SK-N-SH treated with all-trans-retinoic acid at 6 μM for 48 hours (cell line): Measurements from ENCODE around the gene ABR.
A peak's percentile ranks its signal among the peaks of the same experiment; 100 is the strongest.

Experiments used
- ATAC-seq: fragments of 200-7000 bp; cut with Tn5 transposase; 3 replicates; pipeline ENCODE4 v1.9.1; 2020; ENCODE audit warnings: mild to moderate bottlenecking, moderate library complexity
- BACH2 ChIP-seq: fragments of 250-450 bp; sonication (Bioruptor Pico); IDR thresholded peaks from 2 replicates; pipeline ENCODE4 v1.9.0; 2021; ENCODE audit warnings: mild to moderate bottlenecking, borderline replicate concordance
- CSDC2 ChIP-seq: fragments of 250-450 bp; sonication (Bioruptor Pico); IDR thresholded peaks from 2 replicates; pipeline ENCODE4 v1.5.0; 2020; ENCODE audit warnings: mild to moderate bottlenecking, moderate library complexity
- ESRRG ChIP-seq: fragments of 250-450 bp; sonication (Bioruptor Pico); IDR thresholded peaks from 2 replicates; pipeline ENCODE4 v1.6.1; 2021; ENCODE audit warnings: mild to moderate bottlenecking
- GLIS3 ChIP-seq: fragments of 250-450 bp; sonication (Bioruptor Pico); IDR thresholded peaks from 2 replicates; pipeline ENCODE4 v1.5.0; 2020; ENCODE audit warnings: mild to moderate bottlenecking, moderate library complexity
- ISL1 ChIP-seq: fragments of 250-450 bp; sonication (Bioruptor Pico); IDR thresholded peaks from 2 replicates; pipeline ENCODE4 v2.1.2; 2022; ENCODE audit warnings: mild to moderate bottlenecking, moderate library complexity
- OSR1 ChIP-seq: fragments of 250-450 bp; sonication (Bioruptor Pico); IDR thresholded peaks from 2 replicates; pipeline ENCODE4 v1.8.0; 2022; ENCODE audit warnings: moderate library complexity, mild to moderate bottlenecking, inconsistent platforms
- PPARA ChIP-seq: fragments of 250-450 bp; sonication (Bioruptor Pico); IDR thresholded peaks from 2 replicates; pipeline ENCODE4 v1.5.0; 2020; ENCODE audit warnings: mild to moderate bottlenecking, borderline replicate concordance
- RARB ChIP-seq: fragments of 250-450 bp; sonication (Bioruptor Pico); IDR thresholded peaks from 2 replicates; pipeline ENCODE4 v1.8.0; 2021; ENCODE audit warnings: mild to moderate bottlenecking, moderate library complexity
- SNAI2 ChIP-seq: fragments of 250-450 bp; sonication (Bioruptor Pico); IDR thresholded peaks from 2 replicates; pipeline ENCODE4 v1.5.0; 2020; ENCODE audit warnings: mild to moderate bottlenecking, moderate library complexity
- TCF4 ChIP-seq: fragments of 250-450 bp; sonication (Bioruptor Pico); IDR thresholded peaks from 2 replicates; pipeline ENCODE4 v1.8.0; 2021; ENCODE audit warnings: mild to moderate bottlenecking, moderate library complexity, borderline replicate concordance
- TOX ChIP-seq: fragments of 250-450 bp; sonication (Bioruptor Pico); IDR thresholded peaks from 2 replicates; pipeline ENCODE4 v1.8.0; 2021; ENCODE audit warnings: mild to moderate bottlenecking, moderate library complexity, borderline replicate concordance
- ZC3H10 ChIP-seq: fragments of 250-450 bp; sonication (Bioruptor Pico); IDR thresholded peaks from 2 replicates; pipeline ENCODE4 v1.5.1; 2021; ENCODE audit warnings: mild to moderate bottlenecking, moderate library complexity
- ZFP30 ChIP-seq: fragments of 450-650 bp; formaldehyde crosslinking; IDR thresholded peaks from 2 replicates; pipeline ENCODE4 v1.5.0; 2022; ENCODE audit warnings: mild to moderate bottlenecking, moderate library complexity
- ZNF565 ChIP-seq: fragments of 450-650 bp; formaldehyde crosslinking; conservative IDR thresholded peaks from 2 replicates; pipeline ENCODE4 v1.5.0; 2020; ENCODE audit warnings: low read depth, mild to moderate bottlenecking, moderate library complexity
- ZNF70 ChIP-seq: fragments of 450-650 bp; formaldehyde crosslinking; IDR thresholded peaks from 2 replicates; pipeline ENCODE4 v1.5.0; 2020; ENCODE audit warnings: mild to moderate bottlenecking, moderate library complexity
- ZNF8 ChIP-seq: fragments of 450-650 bp; formaldehyde crosslinking; IDR thresholded peaks from 2 replicates; pipeline ENCODE4 v1.5.0; 2020; ENCODE audit warnings: mild to moderate bottlenecking, moderate library complexity
- TF ChIP-seq, protein P1 (sequence below): fragments of 250-450 bp; sonication (Bioruptor Pico); IDR thresholded peaks from 2 replicates; pipeline ENCODE4 v1.8.0; 2020; ENCODE audit warnings: mild to moderate bottlenecking, moderate library complexity, borderline replicate concordance
- TF ChIP-seq, protein P2 (sequence below): fragments of 250-450 bp; sonication (Bioruptor Pico); IDR thresholded peaks from 2 replicates; pipeline ENCODE4 v1.5.0; 2020; ENCODE audit warnings: mild to moderate bottlenecking, moderate library complexity
- TF ChIP-seq, protein P3 (sequence below): fragments of 250-450 bp; sonication (Bioruptor Pico); IDR thresholded peaks from 2 replicates; pipeline ENCODE4 v1.5.1; 2020; ENCODE audit warnings: low read depth, mild to moderate bottlenecking, moderate library complexity

Gene ABR

DNA sequence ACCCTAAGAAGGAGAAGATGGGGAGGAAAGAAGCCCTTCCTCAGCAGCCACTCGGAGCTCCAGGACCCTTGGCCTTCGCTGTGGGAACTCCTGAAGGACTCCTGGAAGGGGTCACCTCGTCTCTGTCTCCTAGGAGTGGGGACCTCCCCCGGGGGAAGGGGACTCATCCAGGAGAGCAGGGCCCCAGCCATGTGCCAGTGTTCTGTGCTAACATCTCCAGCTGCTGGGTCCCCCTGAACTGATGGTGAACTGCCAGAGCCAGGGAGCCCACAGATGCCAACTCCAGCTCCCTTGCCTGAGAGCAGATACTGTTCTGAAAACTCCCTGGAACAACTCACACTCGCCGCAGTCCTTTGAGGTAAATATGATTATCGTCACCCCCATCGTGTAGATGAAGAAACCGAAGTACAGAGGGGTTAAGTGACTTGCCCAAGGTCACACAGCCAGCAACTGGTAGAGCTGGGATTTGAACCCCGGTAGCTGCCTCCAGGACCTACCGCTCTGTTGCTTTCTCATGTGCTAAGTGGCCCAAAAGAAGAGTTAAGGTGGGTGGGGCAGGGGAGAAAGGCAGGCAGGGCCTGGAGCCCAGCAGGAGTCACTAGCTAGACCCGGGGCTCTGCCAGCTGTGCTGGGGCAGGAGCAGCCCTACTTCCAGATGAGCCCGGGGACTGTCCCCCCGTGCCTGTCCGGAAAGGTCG lies 172.3 kb downstream of the ABR start:
- no peak for ATAC-seq
- TF ChIP-seq RARB (CRISPR knock-in tag) (no peak), TOX (CRISPR knock-in tag) (no peak), ZNF565 (no peak)

DNA sequence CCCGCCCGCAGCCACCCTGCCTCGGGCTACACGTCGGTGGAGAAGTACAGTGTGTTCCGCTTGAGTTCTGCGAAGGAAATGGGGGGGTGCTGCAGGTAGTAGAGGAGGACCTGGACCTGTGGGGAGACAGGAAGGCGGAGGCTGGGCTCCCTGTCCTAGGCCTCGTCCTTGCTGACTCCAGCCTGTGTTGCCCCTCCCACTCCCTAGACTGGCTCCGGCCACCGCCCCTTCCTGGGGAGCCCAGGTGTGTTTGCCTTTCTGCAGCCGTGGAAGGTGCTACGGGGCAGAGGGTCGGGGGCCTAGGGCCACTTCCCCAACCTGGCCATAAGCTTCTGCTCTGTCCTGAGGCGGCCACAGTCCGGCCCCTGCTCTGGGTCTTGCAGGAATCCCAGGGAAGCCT lies 173.7 kb downstream of the ABR start:
- no peak for ATAC-seq
- TF ChIP-seq TOX (CRISPR knock-in tag): no peak
- no peak for TF ChIP-seq RARB (CRISPR knock-in tag)
- TF ChIP-seq SNAI2 (CRISPR knock-in tag): no peak
- TF ChIP-seq PPARA (CRISPR knock-in tag): no peak
- TF ChIP-seq ZC3H10 (CRISPR knock-in tag): no peak
- TF ChIP-seq, protein P1, sequence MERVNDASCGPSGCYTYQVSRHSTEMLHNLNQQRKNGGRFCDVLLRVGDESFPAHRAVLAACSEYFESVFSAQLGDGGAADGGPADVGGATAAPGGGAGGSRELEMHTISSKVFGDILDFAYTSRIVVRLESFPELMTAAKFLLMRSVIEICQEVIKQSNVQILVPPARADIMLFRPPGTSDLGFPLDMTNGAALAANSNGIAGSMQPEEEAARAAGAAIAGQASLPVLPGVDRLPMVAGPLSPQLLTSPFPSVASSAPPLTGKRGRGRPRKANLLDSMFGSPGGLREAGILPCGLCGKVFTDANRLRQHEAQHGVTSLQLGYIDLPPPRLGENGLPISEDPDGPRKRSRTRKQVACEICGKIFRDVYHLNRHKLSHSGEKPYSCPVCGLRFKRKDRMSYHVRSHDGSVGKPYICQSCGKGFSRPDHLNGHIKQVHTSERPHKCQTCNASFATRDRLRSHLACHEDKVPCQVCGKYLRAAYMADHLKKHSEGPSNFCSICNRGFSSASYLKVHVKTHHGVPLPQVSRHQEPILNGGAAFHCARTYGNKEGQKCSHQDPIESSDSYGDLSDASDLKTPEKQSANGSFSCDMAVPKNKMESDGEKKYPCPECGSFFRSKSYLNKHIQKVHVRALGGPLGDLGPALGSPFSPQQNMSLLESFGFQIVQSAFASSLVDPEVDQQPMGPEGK (CRISPR knock-in tag): no peak
- TF ChIP-seq, protein P2, sequence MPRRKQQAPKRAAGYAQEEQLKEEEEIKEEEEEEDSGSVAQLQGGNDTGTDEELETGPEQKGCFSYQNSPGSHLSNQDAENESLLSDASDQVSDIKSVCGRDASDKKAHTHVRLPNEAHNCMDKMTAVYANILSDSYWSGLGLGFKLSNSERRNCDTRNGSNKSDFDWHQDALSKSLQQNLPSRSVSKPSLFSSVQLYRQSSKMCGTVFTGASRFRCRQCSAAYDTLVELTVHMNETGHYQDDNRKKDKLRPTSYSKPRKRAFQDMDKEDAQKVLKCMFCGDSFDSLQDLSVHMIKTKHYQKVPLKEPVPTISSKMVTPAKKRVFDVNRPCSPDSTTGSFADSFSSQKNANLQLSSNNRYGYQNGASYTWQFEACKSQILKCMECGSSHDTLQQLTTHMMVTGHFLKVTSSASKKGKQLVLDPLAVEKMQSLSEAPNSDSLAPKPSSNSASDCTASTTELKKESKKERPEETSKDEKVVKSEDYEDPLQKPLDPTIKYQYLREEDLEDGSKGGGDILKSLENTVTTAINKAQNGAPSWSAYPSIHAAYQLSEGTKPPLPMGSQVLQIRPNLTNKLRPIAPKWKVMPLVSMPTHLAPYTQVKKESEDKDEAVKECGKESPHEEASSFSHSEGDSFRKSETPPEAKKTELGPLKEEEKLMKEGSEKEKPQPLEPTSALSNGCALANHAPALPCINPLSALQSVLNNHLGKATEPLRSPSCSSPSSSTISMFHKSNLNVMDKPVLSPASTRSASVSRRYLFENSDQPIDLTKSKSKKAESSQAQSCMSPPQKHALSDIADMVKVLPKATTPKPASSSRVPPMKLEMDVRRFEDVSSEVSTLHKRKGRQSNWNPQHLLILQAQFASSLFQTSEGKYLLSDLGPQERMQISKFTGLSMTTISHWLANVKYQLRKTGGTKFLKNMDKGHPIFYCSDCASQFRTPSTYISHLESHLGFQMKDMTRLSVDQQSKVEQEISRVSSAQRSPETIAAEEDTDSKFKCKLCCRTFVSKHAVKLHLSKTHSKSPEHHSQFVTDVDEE: no peak

DNA sequence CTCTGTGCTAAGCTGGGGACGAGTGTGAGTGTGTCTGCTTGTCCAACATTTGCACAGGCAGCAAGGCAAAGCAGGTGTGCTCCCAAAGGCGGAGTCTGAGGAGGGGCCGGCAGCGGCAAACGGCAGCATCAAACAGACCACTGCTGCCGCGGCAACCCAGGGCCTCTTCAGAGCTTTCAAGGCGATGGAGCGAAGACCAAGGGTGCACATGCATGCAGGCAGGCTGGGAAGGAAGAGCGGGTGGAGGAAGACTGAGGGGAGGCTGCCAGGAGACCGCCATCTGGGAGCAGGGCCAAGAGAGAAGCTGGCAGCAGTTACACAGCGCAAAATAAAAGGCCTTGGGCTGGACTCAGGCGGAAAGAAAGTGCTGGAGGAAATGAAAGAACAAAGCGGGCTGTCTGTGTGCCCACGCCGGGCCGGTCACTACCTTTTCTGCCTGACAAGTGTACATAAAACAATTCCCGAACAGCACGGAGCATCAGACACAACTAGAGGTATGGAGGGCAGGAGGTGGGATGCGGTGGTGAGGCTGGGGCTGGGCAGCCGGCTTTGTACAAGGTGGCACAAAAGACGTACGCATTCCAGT lies 174.3 kb downstream of the ABR start:
- peak; percentile 48 for ATAC-seq
- TF ChIP-seq OSR1 (CRISPR knock-in tag) (no peak), ZNF565 (no peak), ZNF70 (no peak), ZNF8 (CRISPR knock-in tag) (no peak), PPARA (CRISPR knock-in tag) (no peak), ESRRG (CRISPR knock-in tag) (no peak), BACH2 (no peak)
- TF ChIP-seq, protein P1 (CRISPR knock-in tag): no peak
- TF ChIP-seq, protein P3, sequence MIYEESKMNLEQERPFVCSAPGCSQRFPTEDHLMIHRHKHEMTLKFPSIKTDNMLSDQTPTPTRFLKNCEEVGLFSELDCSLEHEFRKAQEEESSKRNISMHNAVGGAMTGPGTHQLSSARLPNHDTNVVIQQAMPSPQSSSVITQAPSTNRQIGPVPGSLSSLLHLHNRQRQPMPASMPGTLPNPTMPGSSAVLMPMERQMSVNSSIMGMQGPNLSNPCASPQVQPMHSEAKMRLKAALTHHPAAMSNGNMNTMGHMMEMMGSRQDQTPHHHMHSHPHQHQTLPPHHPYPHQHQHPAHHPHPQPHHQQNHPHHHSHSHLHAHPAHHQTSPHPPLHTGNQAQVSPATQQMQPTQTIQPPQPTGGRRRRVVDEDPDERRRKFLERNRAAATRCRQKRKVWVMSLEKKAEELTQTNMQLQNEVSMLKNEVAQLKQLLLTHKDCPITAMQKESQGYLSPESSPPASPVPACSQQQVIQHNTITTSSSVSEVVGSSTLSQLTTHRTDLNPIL (CRISPR knock-in tag): no peak

DNA sequence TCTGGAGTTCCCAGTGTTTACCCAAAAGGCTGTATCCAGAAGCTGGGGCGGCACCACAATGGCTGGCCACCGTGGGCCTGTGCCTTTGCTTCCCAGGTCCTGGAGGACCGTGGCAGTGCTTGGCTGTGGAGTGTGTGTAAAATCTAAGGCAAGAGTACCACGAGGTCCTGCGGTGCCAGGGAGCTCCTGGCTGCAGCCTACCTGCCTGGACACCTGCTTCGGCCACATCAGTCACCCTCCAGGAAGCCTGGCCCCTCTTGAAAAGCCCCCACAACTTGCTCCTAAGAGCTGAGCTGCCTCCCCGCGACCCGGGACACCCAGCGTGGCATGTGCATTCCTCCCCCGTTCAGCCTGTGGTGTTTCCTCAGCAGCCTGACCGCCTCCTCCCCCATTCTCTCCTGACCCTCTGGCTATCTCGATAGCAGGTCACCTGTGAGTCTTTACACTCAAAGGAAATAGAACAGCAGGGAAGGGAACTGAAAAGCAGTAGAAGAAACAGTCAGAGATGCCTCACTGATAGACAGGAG lies 174.9 kb downstream of the ABR start:
- TF ChIP-seq ZC3H10 (CRISPR knock-in tag) (no peak), TCF4 (CRISPR knock-in tag) (no peak), BACH2 (no peak), ZFP30 (CRISPR knock-in tag) (no peak), TOX (CRISPR knock-in tag) (no peak), PPARA (CRISPR knock-in tag) (no peak), ISL1 (CRISPR knock-in tag) (no peak), GLIS3 (no peak), ESRRG (CRISPR knock-in tag) (no peak), CSDC2 (no peak), RARB (CRISPR knock-in tag) (no peak)
- TF ChIP-seq, protein P2: no peak
- TF ChIP-seq, protein P1 (CRISPR knock-in tag): no peak
- TF ChIP-seq, protein P3 (CRISPR knock-in tag): no peak
- TF ChIP-seq, all 23 proteins: peak for 0
- no peak for ATAC-seq
